ENCODE results near the gene STAT1. TPM values are rescaled to one million over a fixed set of nuclear protein-coding genes. Genes with fewer than 3 reads are reported as not detected.

Gene STAT1
- polyA plus RNA-seq, 1 donor from 2014 or later = 4.9 TPM

GRCh38 chr2:190938771-190939335, 75.1 kb downstream of the STAT1 start:
- no peaks in the 10 kb centered on the region for H3K9me2 ChIP-seq (ENCODE audit: insufficient read depth, low read length)
- no peaks in the 10 kb centered on the region for H3K9me3 ChIP-seq (ENCODE audit: low read length)
- H2AFZ ChIP-seq (ENCODE audit: low read depth, low read length) = no peak overlapping the region
- H3K36me3 ChIP-seq (ENCODE audit: insufficient read depth, low read length) = no peaks in the 10 kb centered on the region
- H3K4me2 ChIP-seq (ENCODE audit: low read length) = no peak overlapping the region
- no peaks in the 10 kb centered on the region for H3F3A ChIP-seq (ENCODE audit: insufficient read depth, low read length, poor library complexity, severe bottlenecking)
- no peak overlapping the region for H3K27ac ChIP-seq (ENCODE audit: low read length)
- H3K27me3 ChIP-seq (ENCODE audit: insufficient read depth, low read depth, low read length) = no peaks in the 10 kb centered on the region
- TF ChIP-seq SMC3 (conservative IDR thresholded peaks at IDR 0.05; ENCODE audit: poor library complexity) (no peak), CTCF (IDR thresholded peaks at IDR 0.05; ENCODE audit: poor library complexity, severe bottlenecking) (no peak), RAD21 (conservative IDR thresholded peaks at IDR 0.05) (no peak), EP300 (conservative IDR thresholded peaks at IDR 0.05; ENCODE audit: poor library complexity, severe bottlenecking) (no peak), TAF1 (IDR thresholded peaks at IDR 0.05; ENCODE audit: low read depth) (no peak), MXI1 (conservative IDR thresholded peaks at IDR 0.05; ENCODE audit: poor library complexity, severe bottlenecking) (no peak), EZH2 (IDR thresholded peaks at IDR 0.05; ENCODE audit: borderline replicate concordance, insufficient read depth, low read length, poor library complexity, severe bottlenecking) (no peak), REST (IDR thresholded peaks at IDR 0.05; ENCODE audit: borderline replicate concordance) (no peak), POLR2AphosphoS5 (IDR thresholded peaks at IDR 0.05) (no peak)
- no peaks in the 10 kb centered on the region for H3K79me2 ChIP-seq (replicated peaks; ENCODE audit: insufficient read depth, low read length)
- H3K4me3 ChIP-seq (ENCODE audit: low read length) = no peak overlapping the region
- no peaks in the 10 kb centered on the region for H4K20me1 ChIP-seq (ENCODE audit: insufficient read depth)
- H3K9ac ChIP-seq (ENCODE audit: low read length) = no peak overlapping the region

GRCh38 chr2:190935054-190935453, 78.9 kb downstream of the STAT1 start:
- Histone ChIP-seq H3K9ac (ENCODE audit: low read length) (no peak overlapping the region), H3K27ac (ENCODE audit: low read length) (no peak overlapping the region), H2AFZ (ENCODE audit: low read depth, low read length) (no peak overlapping the region), H3K36me3 (ENCODE audit: insufficient read depth, low read length) (no peaks in the 10 kb centered on the region), H3K4me2 (ENCODE audit: low read length) (no peak overlapping the region), H3K27me3 (ENCODE audit: insufficient read depth, low read depth, low read length) (no peaks in the 10 kb centered on the region), H3K9me3 (ENCODE audit: low read length) (no peaks in the 10 kb centered on the region), H3K79me2 (replicated peaks; ENCODE audit: insufficient read depth, low read length) (no peaks in the 10 kb centered on the region), H3F3A (ENCODE audit: insufficient read depth, low read length, poor library complexity, severe bottlenecking) (no peaks in the 10 kb centered on the region), H3K9me2 (ENCODE audit: insufficient read depth, low read length) (no peaks in the 10 kb centered on the region), H4K20me1 (ENCODE audit: insufficient read depth) (no peaks in the 10 kb centered on the region), H3K4me3 (ENCODE audit: low read length) (no peak overlapping the region)
- TF ChIP-seq CTCF (IDR thresholded peaks at IDR 0.05; ENCODE audit: poor library complexity, severe bottlenecking) = no peak
- TF ChIP-seq SMC3 (conservative IDR thresholded peaks at IDR 0.05; ENCODE audit: poor library complexity) = no peak
- no peak for TF ChIP-seq REST (IDR thresholded peaks at IDR 0.05; ENCODE audit: borderline replicate concordance)
- no peak for TF ChIP-seq EZH2 (IDR thresholded peaks at IDR 0.05; ENCODE audit: borderline replicate concordance, insufficient read depth, low read length, poor library complexity, severe bottlenecking)

Data from neural cell (in vitro differentiated cells).